Adipose tissue (tissue), 3 donors: Measurements from ENCODE around the gene ITGB2. TPM values are rescaled to one million over a fixed set of nuclear protein-coding genes. Genes with fewer than 3 reads are reported as not detected.

Experiments
- H3K27ac ChIP-seq: one replicate; pipeline ENCODE4 v1.5.1; 2013; ENCODE audit warnings: low read depth, low read length
- WGBS, 3 donors: extraction: QIAGEN DNeasy Blood & Tissue Kit; methylation state at CpG; one replicate each; pipeline ENCODE4 v1.1.7; 2013; 5-methylcytosine and 5-hydroxymethylcytosine counted together
- polyA plus RNA-seq, 3 donors: library from polyadenylated mRNA; stranded (reverse); fragments of 200-250 nt; gene quantifications; one replicate each; pipeline ENCODE4 v1.2.3, GENCODE V29; 2013
- donor health status: healthy with polysubstance abuse.
- donor health status: Bipolar disorder and iron deficiency.
- donor health status: healthy.

Gene ITGB2
- polyA plus RNA-seq, 3 donors: 9.5 to 81.7 (median 32.5) TPM

GRCh38 chr21:44850905-44851657, 69.6 kb downstream of the ITGB2 start:
- no peak overlapping the region for H3K27ac ChIP-seq
- 71 to 83% (median 83%) methylated on average over 26 of the region's 26 CpGs for WGBS, 3 donors

GRCh38 chr21:44850208-44850800, 70.4 kb downstream of the ITGB2 start:
- WGBS, 3 donors: 86 to 95% (median 87%) methylated on average over 20 of the region's 20 CpGs
- no peak overlapping the region for H3K27ac ChIP-seq

GRCh38 chr21:44849616-44850130, 71.0 kb downstream of the ITGB2 start:
- WGBS, 3 donors: 70 to 85% (median 72%) methylated on average over 12 of the region's 12 CpGs
- no peak overlapping the region for H3K27ac ChIP-seq

- no peak overlapping the region for H3K27ac ChIP-seq
- 67 to 93% (median 90%) methylated on average over 32 to 36 of the region's 36 CpGs for WGBS, 3 donors
Measured at GRCh38 chr21:44848821-44849521, 71.7 kb downstream of the ITGB2 start.

GRCh38 chr21:44847261-44848056, 73.2 kb downstream of the ITGB2 start:
- 76 to 88% (median 84%) methylated on average over 24 of the region's 24 CpGs for WGBS, 3 donors
- no peak overlapping the region for H3K27ac ChIP-seq

GRCh38 chr21:44846485-44847260, 74.0 kb downstream of the ITGB2 start:
- 29 to 52% (median 33%) methylated on average over 26 to 27 of the region's 27 CpGs for WGBS, 3 donors
- H3K27ac ChIP-seq: no peak overlapping the region

- WGBS, 3 donors: 8 to 39% (median 11%) methylated on average over 1 of the region's 1 CpG
- H3K27ac ChIP-seq: no peak overlapping the region
Measured at GRCh38 chr21:44846224-44846484, 74.5 kb downstream of the ITGB2 start.

GRCh38 chr21:44845418-44846223, 75.1 kb downstream of the ITGB2 start:
- 4 to 7% (median 5%) methylated on average over 33 to 34 of the region's 34 CpGs for WGBS, 3 donors
- no peak overlapping the region for H3K27ac ChIP-seq

- no peak overlapping the region for H3K27ac ChIP-seq
- 52 to 75% (median 69%) methylated on average over 16 of the region's 16 CpGs for WGBS, 3 donors
Measured at GRCh38 chr21:44844256-44844655, 76.4 kb downstream of the ITGB2 start.

GRCh38 chr21:44842721-44843445, 77.8 kb downstream of the ITGB2 start:
- H3K27ac ChIP-seq: no peak overlapping the region
- WGBS, 3 donors: 72 to 85% (median 83%) methylated on average over 23 of the region's 23 CpGs

GRCh38 chr21:44842087-44842486, 78.6 kb downstream of the ITGB2 start:
- no peak overlapping the region for H3K27ac ChIP-seq
- WGBS, 3 donors: 82 to 83% (median 82%) methylated on average over 10 of the region's 10 CpGs

- 74 to 81% (median 81%) methylated on average over 11 of the region's 11 CpGs for WGBS, 3 donors
- H3K27ac ChIP-seq: no peak overlapping the region
Measured at GRCh38 chr21:44840771-44841170, 79.9 kb downstream of the ITGB2 start.

GRCh38 chr21:44838951-44839350, 81.7 kb downstream of the ITGB2 start:
- no peak overlapping the region for H3K27ac ChIP-seq
- WGBS, 3 donors: 87 to 91% (median 88%) methylated on average over 9 of the region's 9 CpGs

GRCh38 chr21:44838039-44838895, 82.4 kb downstream of the ITGB2 start:
- no peak overlapping the region for H3K27ac ChIP-seq
- WGBS, 3 donors: 82 to 90% (median 85%) methylated on average over 25 to 30 of the region's 30 CpGs

- WGBS, 3 donors: 82 to 94% (median 93%) methylated on average over 13 of the region's 13 CpGs
Measured at GRCh38 chr21:44837537-44837936, 83.2 kb downstream of the ITGB2 start.

More at GRCh38 chr21:44837537-44837936, 83.2 kb downstream of the ITGB2 start:
- no peak overlapping the region for H3K27ac ChIP-seq
